ENCODE results near the gene RAB1B. TPM values are rescaled to one million over a fixed set of nuclear protein-coding genes. Genes with fewer than 3 reads are reported as not detected.

Gene RAB1B
- total RNA-seq, 1 donor from 2014 or later, result 85.4 TPM

GRCh38 chr11:66226101-66226500 is 42.3 kb upstream of the RAB1B start:
- Mint-ChIP-seq H3K4me1 (ENCODE audit: low read depth, unreplicated experiment) (peaks cover 42% of the 10 kb centered on the region), H3K27ac (ENCODE audit: unreplicated experiment) (peak overlapping the region; percentile 69), H3K36me3 (ENCODE audit: unreplicated experiment) (no peaks in the 10 kb centered on the region), H3K27me3 (ENCODE audit: unreplicated experiment) (peaks cover 4% of the 10 kb centered on the region), H3K4me3 (ENCODE audit: unreplicated experiment) (no peak overlapping the region), H3K9me3 (ENCODE audit: unreplicated experiment) (peaks cover 1% of the 10 kb centered on the region)
- no peak for DNase-seq
- no peak for TF ChIP-seq CTCF (IDR thresholded peaks at IDR 0.05; ENCODE audit: partially characterized antibody, unreplicated experiment)

GRCh38 chr11:66227700-66228099 is 40.7 kb upstream of the RAB1B start:
- Mint-ChIP-seq H3K4me1 (ENCODE audit: low read depth, unreplicated experiment) (peaks cover 48% of the 10 kb centered on the region), H3K27me3 (ENCODE audit: unreplicated experiment) (peaks cover 4% of the 10 kb centered on the region), H3K36me3 (ENCODE audit: unreplicated experiment) (no peaks in the 10 kb centered on the region), H3K9me3 (ENCODE audit: unreplicated experiment) (peaks cover 3% of the 10 kb centered on the region), H3K4me3 (ENCODE audit: unreplicated experiment) (no peak overlapping the region), H3K27ac (ENCODE audit: unreplicated experiment) (peak overlapping the region; percentile 77)
- DNase-seq, result no peak
- TF ChIP-seq CTCF (IDR thresholded peaks at IDR 0.05; ENCODE audit: partially characterized antibody, unreplicated experiment), result no peak

- Mint-ChIP-seq H3K4me3 (ENCODE audit: unreplicated experiment) (no peak overlapping the region), H3K36me3 (ENCODE audit: unreplicated experiment) (no peaks in the 10 kb centered on the region)
- DNase-seq, result no peak
Observed at GRCh38 chr11:66228521-66228920, 39.9 kb upstream of the RAB1B start.

GRCh38 chr11:66230156-66230555 is 38.3 kb upstream of the RAB1B start:
- H3K27me3 Mint-ChIP-seq (ENCODE audit: unreplicated experiment), result peaks cover 6% of the 10 kb centered on the region
- peaks cover 46% of the 10 kb centered on the region for H3K4me1 Mint-ChIP-seq (ENCODE audit: low read depth, unreplicated experiment)
- peak overlapping the region; percentile 24 for H3K4me3 Mint-ChIP-seq (ENCODE audit: unreplicated experiment)
- H3K36me3 Mint-ChIP-seq (ENCODE audit: unreplicated experiment), result no peaks in the 10 kb centered on the region
- no peak for TF ChIP-seq CTCF (IDR thresholded peaks at IDR 0.05; ENCODE audit: partially characterized antibody, unreplicated experiment)
- no peak for DNase-seq
- peak overlapping the region; percentile 75 for H3K27ac Mint-ChIP-seq (ENCODE audit: unreplicated experiment)
- H3K9me3 Mint-ChIP-seq (ENCODE audit: unreplicated experiment), result peaks cover 5% of the 10 kb centered on the region

More at GRCh38 chr11:66228521-66228920, 39.9 kb upstream of the RAB1B start:
- TF ChIP-seq CTCF (IDR thresholded peaks at IDR 0.05; ENCODE audit: partially characterized antibody, unreplicated experiment), result no peak
- Mint-ChIP-seq H3K4me1 (ENCODE audit: low read depth, unreplicated experiment) (peaks cover 51% of the 10 kb centered on the region), H3K27ac (ENCODE audit: unreplicated experiment) (no peak overlapping the region), H3K9me3 (ENCODE audit: unreplicated experiment) (peaks cover 5% of the 10 kb centered on the region), H3K27me3 (ENCODE audit: unreplicated experiment) (peaks cover 7% of the 10 kb centered on the region)

GRCh38 chr11:66230978-66231377 is 37.5 kb upstream of the RAB1B start:
- TF ChIP-seq CTCF (IDR thresholded peaks at IDR 0.05; ENCODE audit: partially characterized antibody, unreplicated experiment), result no peak
- H3K27ac Mint-ChIP-seq (ENCODE audit: unreplicated experiment), result no peak overlapping the region
- H3K4me3 Mint-ChIP-seq (ENCODE audit: unreplicated experiment), result no peak overlapping the region
- peaks cover 5% of the 10 kb centered on the region for H3K27me3 Mint-ChIP-seq (ENCODE audit: unreplicated experiment)
- no peak for DNase-seq
- H3K4me1 Mint-ChIP-seq (ENCODE audit: low read depth, unreplicated experiment), result peaks cover 44% of the 10 kb centered on the region
- H3K36me3 Mint-ChIP-seq (ENCODE audit: unreplicated experiment), result no peaks in the 10 kb centered on the region
- H3K9me3 Mint-ChIP-seq (ENCODE audit: unreplicated experiment), result peaks cover 5% of the 10 kb centered on the region
